GM19238 (cell line): ENCODE results near the gene FMR1.

Source experiments
- DNase-seq: peaks from one replicate; pipeline ENCODE4 v3.0.0; 2011; ENCODE audit warnings: low spot score; ENCODE audit not compliant: insufficient read length

The FMR1 gene

GRCh38 chrX:147911192-147912022, at the start of gene FMR1:
FMR1 (plus strand) TSS chrX:147911919; CDS start chrX:147912180, 261 bp downstream.
- peak; percentile 84 for DNase-seq

DNA sequence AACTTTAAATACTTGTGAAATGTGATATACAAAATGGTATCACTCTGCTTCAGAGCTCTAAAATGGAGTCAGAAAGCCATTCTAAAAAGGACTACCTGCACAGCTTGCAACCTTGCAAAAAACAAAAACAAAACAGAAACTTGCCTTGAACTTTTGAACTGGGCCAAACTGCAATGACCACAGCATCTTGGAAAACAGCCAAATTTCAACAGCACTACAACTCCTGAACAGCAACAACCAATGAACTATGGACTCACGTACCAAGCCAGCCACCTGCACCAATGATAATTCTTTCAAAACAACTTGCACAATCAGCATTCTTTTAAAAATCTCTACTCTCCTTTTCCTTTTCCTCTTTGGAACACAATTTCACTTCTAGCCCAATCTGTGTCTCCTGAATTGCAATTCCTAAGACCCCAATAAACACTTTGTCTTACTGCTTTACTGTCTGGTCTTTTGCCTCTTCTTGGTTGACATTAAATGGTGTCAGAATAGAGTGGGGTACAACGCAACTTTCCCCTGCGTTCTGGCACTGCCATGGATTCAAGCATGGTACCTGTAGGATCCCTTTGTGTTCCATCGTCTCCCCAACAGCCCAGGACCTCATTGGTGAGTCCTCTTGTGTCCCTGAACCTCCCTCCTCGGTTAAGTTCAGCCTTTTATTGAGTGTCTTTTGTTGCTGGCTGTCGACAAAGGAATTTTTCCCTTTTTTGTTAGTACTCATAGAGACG, 35.7 kb upstream of the FMR1 start:
- DNase-seq: no peak

- no peak for DNase-seq
Measured at GRCh38 chrX:147876849-147877646, 34.7 kb upstream of the FMR1 start.

DNA sequence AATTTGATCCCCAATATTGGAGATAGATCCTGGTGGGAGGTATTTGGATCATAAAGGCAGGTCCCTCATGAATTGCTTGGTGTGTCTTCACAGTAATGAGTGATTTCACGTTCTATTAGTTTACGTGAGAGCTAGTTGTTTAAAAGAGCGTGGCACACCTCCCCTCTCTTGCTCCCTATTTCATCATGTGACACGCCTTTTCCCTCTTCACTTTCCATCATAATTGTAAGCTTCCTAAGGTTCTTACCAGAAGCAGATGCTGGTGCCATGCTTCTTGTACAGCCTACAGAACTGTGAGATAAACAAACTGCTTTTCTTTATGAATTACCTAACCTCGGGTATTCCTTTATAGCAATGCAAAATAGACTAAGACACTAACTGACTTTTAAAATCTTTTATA, 34.0 kb upstream of the FMR1 start:
- no peak for DNase-seq

- DNase-seq: no peak
Measured at GRCh38 chrX:147884958-147885357, 26.8 kb upstream of the FMR1 start.

GRCh38 chrX:147890756-147891155, 21.0 kb upstream of the FMR1 start:
- no peak for DNase-seq

GRCh38 chrX:147891896-147892295, 19.8 kb upstream of the FMR1 start:
- DNase-seq: no peak

DNA sequence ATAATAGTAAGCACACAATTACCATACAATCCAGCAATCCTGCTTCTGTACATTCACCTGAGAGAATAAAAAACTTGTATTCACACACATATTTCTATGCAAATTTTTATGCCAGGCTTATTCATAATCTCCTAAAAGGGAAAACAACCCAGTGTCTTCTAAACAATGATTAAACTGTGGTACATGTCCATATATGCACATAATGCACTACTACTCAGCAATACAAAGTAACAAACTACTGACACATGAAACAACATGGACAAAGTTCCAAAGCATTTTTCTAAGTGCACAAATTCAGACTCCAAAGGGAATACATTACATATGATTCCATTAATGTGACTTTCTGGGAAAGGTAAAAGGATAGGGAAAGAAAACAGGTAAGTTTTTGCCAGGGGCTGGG, 18.0 kb upstream of the FMR1 start:
- no peak for DNase-seq

- DNase-seq: no peak
Measured at GRCh38 chrX:147894366-147894963, 17.3 kb upstream of the FMR1 start.

- DNase-seq: no peak
Measured at GRCh38 chrX:147897117-147897516, 14.6 kb upstream of the FMR1 start.

DNA sequence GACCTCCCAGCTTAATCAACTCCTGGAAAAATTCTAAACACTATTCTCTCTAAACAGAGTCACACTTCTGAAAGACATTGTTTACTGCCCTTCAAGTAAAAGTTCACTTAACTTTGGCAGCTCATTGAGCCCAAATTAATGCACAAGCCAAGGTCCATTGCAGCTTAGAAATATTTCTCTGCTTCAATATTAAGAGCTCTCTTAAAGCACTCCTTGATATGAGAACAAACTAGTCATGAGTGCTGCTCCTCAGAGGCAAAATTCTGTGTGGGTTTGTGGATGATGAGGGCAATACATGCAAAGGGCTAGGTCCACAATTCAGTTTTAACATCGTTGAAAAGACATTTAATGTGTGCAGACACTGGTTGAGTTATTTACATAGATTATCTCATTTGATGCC, 12.8 kb upstream of the FMR1 start:
- DNase-seq: no peak

DNA sequence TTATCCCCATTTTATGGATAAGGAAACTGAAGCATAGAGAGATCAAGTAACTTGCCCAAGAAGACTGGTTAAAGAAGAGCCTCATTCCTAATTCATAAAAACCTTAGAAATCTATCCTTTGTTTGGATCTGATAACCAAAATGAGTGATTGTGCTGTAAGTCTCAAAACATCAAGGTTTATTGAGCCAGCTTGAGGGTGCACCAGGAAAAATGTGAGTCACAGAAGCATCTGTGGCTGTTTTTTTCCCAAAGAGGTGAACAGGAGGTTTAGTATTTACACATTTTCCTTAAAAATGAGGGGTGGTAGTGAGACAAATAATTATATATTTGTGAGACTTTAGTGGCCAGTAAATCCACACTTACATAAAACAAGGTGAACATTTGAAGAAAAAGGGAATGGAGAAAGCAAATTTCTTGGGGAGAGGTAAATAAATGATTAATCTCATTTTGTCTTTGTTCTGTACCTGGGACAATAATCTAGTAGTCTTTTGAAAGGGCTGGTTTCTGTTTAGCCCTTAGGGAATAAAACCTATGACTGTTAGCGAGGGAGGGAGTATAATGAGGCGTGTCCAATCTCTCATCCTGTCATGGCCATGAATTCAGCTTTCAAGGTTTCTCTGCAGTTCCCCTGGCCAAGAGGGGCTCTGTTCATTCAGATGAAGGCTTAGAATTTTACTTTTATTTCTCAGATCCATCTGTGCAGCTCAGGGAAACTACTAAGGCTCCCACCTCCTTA, 12.2 kb upstream of the FMR1 start:
- no peak for DNase-seq

DNA sequence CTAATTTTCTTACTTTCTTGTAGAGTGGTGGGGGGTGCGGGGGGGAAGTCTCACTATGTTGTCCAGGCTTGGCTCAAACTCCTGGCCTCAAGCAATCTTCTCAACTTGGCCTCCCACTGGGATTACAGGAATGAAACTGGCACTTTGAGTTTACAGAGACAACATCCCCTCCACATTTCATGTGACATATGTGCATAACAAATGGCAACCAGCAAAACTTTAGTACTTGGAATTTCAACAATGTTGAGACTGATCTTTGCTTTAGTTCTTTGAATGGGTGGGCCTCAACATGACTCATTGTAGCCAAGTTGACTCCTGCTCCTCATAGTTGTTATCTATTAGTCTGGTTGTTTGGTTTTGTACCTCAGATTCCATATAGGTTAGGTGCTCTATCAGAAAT, 11.4 kb upstream of the FMR1 start:
- DNase-seq: no peak

DNA sequence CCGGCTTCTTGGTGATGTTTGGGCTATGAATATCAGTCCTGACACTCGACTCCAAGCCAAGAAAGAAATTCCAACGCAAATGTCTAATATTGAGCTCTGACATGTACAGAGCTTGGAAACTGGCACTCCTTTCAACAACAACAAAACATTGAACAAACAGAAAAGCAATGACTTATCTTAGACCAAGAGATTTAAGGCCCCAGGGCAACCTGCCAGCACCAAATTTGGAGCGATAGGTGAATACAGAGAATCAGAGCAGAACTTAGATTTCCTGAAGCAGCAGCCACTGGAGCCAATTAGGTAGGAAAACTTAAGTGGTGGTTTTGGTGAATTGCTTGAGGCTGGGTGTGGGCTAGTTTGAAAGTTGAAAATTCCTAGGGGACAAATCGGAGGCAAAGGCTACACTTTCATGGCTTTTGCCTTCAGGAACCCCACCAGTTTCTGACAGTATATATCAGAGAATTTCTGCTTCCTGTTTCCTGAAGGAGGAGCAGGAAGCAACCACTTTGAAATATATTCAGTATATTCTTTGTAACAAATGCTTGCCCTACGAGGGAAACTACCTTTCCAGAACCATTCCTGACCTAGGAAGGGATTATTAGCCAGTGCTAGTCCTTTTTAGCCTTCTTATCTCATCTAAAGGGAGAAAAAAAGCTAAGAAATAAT, 10.1 kb upstream of the FMR1 start:
- DNase-seq: no peak

DNA sequence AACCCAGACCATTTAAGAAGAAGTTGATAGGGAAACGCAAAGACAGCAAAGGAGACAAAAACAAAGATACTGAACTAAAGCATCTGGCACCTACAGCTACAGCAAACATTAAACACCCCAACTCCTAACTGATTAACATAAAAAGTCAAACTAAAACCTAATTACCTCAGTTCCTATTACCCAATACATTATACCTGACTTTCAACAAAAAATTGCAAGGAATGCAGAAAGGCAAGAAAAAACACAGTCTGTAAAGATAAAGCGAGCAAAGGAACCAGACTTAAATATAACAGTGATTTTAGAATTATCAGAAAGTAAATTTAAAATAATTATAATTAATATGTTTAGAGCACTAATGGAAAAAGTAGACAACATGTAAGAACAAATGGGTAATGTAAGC, 9.4 kb upstream of the FMR1 start:
- no peak for DNase-seq

- DNase-seq: no peak
Measured at GRCh38 chrX:147908106-147908505, 3.6 kb upstream of the FMR1 start.

- DNase-seq: no peak
Measured at GRCh38 chrX:147910607-147911006, 1.1 kb upstream of the FMR1 start.

DNA sequence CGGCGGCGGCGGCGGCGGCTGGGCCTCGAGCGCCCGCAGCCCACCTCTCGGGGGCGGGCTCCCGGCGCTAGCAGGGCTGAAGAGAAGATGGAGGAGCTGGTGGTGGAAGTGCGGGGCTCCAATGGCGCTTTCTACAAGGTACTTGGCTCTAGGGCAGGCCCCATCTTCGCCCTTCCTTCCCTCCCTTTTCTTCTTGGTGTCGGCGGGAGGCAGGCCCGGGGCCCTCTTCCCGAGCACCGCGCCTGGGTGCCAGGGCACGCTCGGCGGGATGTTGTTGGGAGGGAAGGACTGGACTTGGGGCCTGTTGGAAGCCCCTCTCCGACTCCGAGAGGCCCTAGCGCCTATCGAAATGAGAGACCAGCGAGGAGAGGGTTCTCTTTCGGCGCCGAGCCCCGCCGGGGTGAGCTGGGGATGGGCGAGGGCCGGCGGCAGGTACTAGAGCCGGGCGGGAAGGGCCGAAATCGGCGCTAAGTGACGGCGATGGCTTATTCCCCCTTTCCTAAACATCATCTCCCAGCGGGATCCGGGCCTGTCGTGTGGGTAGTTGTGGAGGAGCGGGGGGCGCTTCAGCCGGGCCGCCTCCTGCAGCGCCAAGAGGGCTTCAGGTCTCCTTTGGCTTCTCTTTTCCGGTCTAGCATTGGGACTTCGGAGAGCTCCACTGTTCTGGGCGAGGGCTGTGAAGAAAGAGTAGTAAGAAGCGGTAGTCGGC, 528 bp downstream of the FMR1 start:
- DNase-seq: peak; percentile 11

- DNase-seq: no peak
Measured at GRCh38 chrX:147913570-147913969, 1.9 kb downstream of the FMR1 start.

DNA sequence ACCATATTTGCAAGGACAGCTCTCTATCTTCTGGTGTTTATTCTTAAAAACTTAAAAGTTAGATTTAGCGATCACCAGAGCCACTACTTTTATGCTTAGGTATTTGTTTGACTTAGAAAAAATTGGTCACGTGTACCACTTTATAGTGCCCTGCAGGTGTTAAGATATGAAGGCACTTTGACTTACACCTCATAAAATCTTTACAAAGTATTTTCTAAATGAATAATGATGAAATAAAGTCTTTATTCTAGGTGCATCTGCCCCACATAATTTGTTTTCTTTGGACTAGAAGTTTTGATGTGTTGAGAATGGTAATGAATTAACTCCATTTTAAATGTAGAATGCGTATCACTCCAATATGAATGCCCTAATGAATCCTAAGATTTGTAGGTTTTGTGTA, 2.9 kb downstream of the FMR1 start:
- DNase-seq: no peak
